Stimulated activated CD8-positive, alpha-beta memory T cell treated with anti-CD3 and anti-CD28 coated beads, Interleukin-15, amount 100 ng/mL, for 48 hours (primary cell): Measurements from ENCODE around the gene SUN2.

ENCODE experiments used
- DNase-seq, 2 donors: peaks; one replicate each; pipeline ENCODE4 v3.0.0-alpha.2; 2020; ENCODE audit warnings: low read depth in 2 of 2

SUN2 gene

GRCh38 chr22:38715852-38716251 lies 39.9 kb downstream of the SUN2 start:
- DNase-seq = no peak

- DNase-seq = no peak
Measured at GRCh38 chr22:38715176-38715764, 40.5 kb downstream of the SUN2 start.

- no peak for DNase-seq
Measured at GRCh38 chr22:38713921-38714320, 41.9 kb downstream of the SUN2 start.

GRCh38 chr22:38712486-38713207 lies 43.2 kb downstream of the SUN2 start:
- DNase-seq = no peak

GRCh38 chr22:38710866-38711265 lies 44.9 kb downstream of the SUN2 start:
- no peak for DNase-seq

GRCh38 chr22:38710351-38710750 lies 45.4 kb downstream of the SUN2 start:
- no peak for DNase-seq

GRCh38 chr22:38709306-38709705 lies 46.5 kb downstream of the SUN2 start:
- no peak for DNase-seq

GRCh38 chr22:38707984-38708383 lies 47.8 kb downstream of the SUN2 start:
- no peak for DNase-seq

- no peak for DNase-seq
Measured at GRCh38 chr22:38707346-38707745, 48.5 kb downstream of the SUN2 start.

GRCh38 chr22:38706901-38707195 lies 49.0 kb downstream of the SUN2 start:
- no peak for DNase-seq

GRCh38 chr22:38706101-38706900 lies 49.5 kb downstream of the SUN2 start:
- peak; percentile 9 to 12 for DNase-seq

GRCh38 chr22:38705235-38706100 lies 50.3 kb downstream of the SUN2 start, which contains the start of gene GTPBP1:
GTPBP1 (plus strand) TSS chr22:38705944; CDS start chr22:38705956, 12 bp downstream.
- peak; percentile 93 to 96 for DNase-seq

GRCh38 chr22:38704654-38705234 lies 51.1 kb downstream of the SUN2 start:
- DNase-seq = no peak

- DNase-seq = peak; percentile 95 to 98
Measured at GRCh38 chr22:38700789-38701628, 54.8 kb downstream of the SUN2 start, which contains the start of gene JOSD1. JOSD1 (minus strand) TSS chr22:38700943; CDS start chr22:38699987, 956 bp downstream.

GRCh38 chr22:38700270-38700788 lies 55.5 kb downstream of the SUN2 start:
- no peak for DNase-seq

- DNase-seq = no peak
Measured at GRCh38 chr22:38699784-38700183, 56.0 kb downstream of the SUN2 start.

GRCh38 chr22:38699143-38699542 lies 56.7 kb downstream of the SUN2 start:
- DNase-seq = no peak

- DNase-seq = no peak
Measured at GRCh38 chr22:38698407-38699094, 57.2 kb downstream of the SUN2 start.

- DNase-seq = no peak
Measured at GRCh38 chr22:38697425-38698089, 58.2 kb downstream of the SUN2 start.
